ENCODE results near the gene SNRPD3.

The SNRPD3 gene

GRCh38 chr22:24576778-24577177 lies 21.0 kb downstream of the SNRPD3 start:
- DNase-seq = no peak

- DNase-seq = no peak
Measured at GRCh38 chr22:24578355-24579257, 22.8 kb downstream of the SNRPD3 start.

DNA sequence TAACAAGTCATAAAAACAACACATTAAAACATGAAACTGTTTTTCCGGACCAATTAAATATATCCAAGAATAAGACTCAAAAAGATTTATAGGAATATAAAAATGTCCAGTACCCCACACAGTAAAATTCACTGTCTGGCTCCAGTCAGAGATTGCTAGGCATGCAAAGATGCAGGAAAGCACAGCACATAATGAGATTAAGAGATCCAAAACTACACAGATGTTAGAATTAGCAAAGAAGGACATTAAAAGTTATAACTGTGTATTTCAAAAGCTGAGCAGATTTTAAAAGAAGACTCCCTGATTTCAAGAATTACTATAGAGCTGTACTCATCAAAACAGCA lies 23.4 kb downstream of the SNRPD3 start:
- DNase-seq = no peak

DNA sequence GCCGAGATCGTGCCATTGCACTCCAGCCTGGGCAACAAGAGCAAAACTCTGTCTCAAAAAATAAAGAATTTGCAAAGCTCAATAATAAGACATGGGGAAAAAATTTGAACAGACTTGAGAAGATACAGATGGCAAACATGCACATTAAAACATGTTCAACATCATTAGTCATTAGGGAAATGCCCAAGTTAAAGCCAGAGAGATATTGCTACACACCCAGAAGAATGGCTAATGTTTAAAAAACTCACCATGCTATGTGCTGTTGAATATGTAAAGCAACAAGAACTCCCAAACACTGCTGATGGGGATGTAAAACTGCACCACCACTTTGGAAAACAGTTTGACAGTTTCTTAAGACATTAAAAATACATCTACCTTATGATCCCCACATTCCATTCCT lies 24.5 kb downstream of the SNRPD3 start:
- no peak for DNase-seq

- DNase-seq = no peak
Measured at GRCh38 chr22:24582056-24582814, 26.4 kb downstream of the SNRPD3 start.

GRCh38 chr22:24583221-24584165 lies 27.7 kb downstream of the SNRPD3 start:
- no peak for DNase-seq

- no peak for DNase-seq
Measured at GRCh38 chr22:24584166-24584790, 28.5 kb downstream of the SNRPD3 start.

DNA sequence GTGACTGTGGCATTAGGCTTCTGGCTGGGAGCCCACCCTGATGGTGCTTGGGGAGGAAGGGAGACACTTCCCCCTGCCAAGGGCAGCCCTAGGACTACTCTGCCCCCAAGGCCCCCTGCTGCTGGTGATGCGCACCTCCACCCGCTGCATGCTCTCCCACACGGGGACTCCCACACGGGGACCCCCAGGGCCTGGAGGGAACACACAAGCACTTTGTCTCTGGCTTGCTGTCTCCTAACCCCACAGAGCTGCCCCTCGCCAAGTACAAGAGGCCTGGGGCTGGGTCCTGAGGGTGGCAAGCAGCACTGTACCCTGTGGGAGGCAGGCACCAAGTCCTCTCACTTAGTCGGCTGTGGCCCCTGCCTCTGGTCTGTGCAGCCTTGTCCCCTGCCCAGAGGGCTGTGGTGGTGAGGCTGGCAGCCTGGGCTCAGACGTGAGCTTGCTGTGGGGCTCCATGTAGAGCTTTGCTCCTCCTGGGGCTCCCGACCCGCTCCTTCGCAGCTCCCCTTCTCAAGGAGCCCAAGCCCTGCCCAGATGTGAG lies 29.1 kb downstream of the SNRPD3 start:
- DNase-seq = no peak

- DNase-seq = no peak
Measured at GRCh38 chr22:24585461-24585860, 29.7 kb downstream of the SNRPD3 start.

DNA sequence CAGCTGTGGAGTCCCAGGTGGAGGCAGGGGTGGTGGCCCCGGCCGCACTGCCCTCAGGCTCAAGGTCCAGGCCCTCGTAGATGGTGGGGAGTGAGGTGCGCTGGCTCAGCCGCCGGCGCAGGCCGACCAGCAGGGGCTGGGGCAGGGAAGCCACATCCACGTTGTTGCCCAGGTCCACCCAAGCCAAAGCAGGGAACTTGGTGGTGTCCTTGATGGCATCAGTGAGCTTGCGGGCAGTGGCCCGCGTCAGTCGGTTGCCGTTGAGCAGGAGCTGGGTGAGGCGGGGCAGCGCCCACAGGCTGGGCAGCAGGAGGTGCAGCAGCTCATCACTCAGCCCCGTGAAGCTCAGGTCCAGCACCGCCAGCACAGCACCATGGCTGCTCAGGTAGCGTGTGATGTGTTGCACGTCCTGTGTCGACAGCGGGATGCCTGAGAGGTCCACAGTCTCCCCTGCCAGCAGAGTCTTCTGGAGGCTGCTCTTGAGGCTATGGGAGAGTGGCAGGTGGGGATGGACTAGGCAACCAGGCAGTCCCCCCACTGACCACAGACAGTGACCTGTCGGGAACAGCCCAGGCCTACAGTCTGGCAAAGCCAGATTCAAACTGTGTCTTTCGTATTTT lies 30.2 kb downstream of the SNRPD3 start:
- DNase-seq = no peak

GRCh38 chr22:24587251-24587650 lies 31.5 kb downstream of the SNRPD3 start:
- no peak for DNase-seq

- no peak for DNase-seq
Measured at GRCh38 chr22:24587948-24588347, 32.1 kb downstream of the SNRPD3 start.

DNA sequence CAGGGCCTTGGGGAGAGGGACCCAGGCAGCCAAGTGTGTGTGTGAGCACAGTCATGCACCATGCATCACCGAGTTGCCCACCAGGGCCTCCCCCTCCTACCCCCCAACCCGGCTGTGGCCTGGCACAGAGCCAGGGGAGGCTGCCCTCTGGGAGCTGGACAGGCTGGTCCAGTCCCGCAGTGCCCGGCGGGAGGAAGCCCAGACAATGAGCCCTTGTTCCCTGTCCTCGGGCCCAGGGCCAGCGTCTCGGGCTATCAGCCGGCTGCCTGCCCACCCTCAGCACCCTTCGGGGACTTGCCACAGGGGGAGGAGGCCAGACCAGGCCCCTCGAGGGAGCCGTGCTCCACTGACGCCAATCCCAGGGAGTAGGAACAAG lies 32.6 kb downstream of the SNRPD3 start:
- no peak for DNase-seq

DNA sequence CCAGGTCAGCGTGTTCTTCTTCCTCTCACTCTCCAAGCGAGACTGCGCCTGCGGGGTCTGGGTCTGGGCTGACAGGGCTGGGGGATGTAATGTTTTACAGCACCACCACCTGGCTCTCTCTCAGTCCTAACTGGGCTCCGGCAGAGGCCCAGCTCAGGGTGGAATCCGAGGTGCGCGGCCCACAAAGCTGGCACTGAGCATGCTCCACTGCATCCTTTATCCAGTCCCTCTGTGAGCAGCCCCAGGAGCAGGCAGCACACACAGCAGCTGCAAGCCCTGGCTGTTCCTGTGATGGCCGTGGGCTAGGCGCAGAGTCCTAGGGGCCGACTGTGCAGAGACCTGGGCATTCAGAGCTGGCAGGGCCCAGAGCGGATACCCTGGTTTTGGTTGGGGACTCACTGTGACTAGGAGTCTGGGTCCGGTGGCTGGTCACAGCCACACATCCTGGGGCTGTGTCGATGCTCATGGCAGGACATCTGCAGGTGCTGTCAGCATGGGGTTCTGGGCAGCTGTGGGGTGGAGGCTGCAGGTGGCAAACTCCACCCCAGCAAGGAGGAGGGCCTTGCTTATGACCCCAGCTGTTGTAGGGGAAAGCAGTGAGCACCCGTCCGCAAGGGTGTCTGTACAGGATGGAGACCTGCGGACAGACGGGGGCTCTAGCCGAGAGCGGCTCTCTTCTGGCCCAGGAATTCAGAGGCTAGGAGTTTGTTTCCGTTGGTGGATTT lies 33.1 kb downstream of the SNRPD3 start:
- DNase-seq = no peak

DNA sequence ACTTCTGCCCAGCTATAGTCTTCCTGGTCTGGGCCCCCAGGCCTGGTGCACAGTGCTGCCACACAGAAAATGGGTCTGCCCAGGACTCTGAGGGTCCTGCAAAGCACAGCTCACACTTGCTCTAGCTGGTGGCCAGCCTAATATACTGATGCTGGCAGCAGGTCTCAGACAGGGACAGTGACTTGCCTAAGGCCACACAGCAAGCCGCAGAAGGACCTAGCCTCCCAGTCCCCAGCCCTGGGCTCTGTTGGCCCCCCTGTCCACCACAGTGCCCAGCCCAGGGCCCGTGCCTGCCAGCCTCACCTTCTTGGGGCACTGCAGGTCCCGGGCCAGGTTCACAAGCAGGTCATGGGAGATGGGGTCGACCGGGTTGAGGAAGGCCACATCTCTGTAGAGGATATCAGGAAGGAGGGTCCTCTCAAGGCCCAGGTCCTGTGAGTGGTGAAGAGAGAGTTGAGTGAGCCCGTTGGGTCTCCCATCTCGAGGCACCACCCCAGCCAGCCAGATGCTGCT lies 33.8 kb downstream of the SNRPD3 start:
- DNase-seq = no peak

- DNase-seq = no peak
Measured at GRCh38 chr22:24590596-24591173, 34.9 kb downstream of the SNRPD3 start.

DNA sequence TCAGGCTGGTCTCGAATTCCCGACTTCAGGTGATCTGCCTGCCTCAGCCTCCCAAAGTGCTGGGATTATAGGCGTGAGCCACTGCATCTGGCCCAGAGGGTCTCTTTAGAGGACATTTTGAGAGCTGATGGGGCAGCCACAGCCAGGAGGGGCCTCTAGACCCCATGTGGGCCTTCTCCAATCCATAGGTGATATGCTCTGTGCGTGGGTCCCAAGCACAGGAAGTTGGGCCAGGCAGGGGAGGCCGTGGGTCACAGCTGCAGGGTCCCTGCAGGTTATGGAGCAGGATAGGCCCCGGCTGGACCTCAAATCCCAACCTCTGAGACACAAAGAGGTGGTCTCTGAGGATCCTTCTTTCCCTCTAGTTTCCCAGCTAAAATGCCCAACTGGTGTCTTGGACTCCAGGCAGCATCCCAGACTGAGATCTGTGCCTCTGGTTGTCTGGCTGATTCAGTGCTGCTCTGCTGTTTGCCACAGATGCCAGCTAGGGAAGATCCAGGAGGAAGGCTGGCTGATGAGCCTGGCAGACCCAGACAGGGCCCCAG lies 35.6 kb downstream of the SNRPD3 start:
- DNase-seq = no peak

DNA sequence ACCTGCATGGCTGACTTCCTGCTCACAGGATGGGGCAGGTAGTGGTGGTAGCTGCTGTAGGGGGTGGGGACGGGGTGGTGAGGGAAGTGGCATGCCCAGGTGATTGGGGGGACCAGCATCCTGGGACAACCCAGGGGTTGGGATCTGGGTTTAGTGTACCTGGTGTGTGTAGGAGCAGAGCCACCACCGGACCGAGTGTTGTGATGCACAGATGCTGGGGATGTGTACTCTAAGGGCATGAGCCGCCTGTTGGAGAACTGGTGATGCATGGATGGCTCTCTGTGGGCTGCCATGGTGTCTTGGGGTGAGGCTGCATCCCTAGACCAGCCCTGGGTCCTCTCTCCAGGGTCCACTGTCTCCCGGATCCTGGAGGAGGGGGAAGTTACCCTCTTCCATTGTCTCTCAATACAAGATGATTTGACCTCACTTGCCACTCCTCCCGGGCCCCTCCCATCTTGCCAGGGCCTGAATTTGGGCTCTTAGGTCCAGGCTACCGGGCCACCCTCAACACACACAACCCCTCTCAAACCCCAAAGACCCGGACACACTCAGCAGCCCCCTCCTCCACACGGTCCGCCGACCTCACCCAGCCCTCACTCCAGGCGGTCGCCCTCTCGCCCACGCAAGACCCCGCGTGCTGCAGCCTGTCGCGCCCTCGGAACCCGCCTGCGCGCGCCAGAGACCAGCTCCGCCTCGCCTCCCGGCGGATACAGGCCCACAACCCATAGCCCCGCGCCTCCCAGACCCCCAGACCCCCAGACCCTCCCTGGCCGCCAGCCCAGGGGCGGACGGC lies 36.5 kb downstream of the SNRPD3 start:
- DNase-seq = no peak

DNA sequence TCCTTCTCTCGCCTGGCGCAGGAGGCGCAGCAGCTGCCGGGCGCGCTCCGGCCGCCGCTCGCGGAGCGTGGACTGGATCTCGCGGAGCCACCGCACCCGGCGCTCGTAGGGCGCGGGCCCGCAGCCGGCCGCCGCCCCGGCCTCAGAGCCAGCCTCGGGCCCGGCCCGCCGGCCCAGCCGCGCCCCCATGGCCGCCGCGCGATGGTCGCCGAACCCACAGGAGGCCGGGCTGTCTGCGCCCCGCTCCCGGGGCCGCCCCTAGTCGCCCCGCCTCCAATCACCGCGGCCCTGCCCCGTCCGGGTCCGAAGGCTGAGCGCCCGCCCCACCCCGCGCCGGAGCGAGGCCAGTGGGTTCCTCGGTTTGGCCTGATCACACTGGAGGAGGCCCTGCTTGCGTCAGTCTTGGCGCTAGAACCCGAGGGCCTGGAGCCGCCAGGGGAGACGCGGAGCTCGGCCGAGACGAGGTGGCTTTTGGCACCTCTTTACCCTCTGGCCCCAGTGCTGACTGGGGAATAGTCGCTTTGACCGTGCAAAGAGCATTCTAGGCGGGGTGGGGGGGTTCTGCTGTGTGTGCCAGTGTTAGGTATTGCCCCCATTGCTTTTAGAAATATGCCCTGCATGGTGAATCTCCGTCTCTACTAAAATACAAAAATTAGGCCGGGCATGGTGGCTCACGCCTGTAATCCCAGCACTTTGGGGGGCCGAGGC lies 37.2 kb downstream of the SNRPD3 start, which contains the start of gene LRRC75B:
Gene LRRC75B (minus strand): TSS at position 223 of the 708 bp plus-strand sequence. CDS start 34 bp downstream, at position 189.
- DNase-seq = peak; percentile 26
